K562 (cell line): Measurements from ENCODE around the gene PIK3R1. TPM values are rescaled to one million over a fixed set of nuclear protein-coding genes. Genes with fewer than 3 reads are reported as not detected.

Experiments used
- ATF7 ChIP-seq: fragments of 450-650 bp; IDR thresholded peaks from 2 replicates; pipeline ENCODE4 v1.7.1; 2014; ENCODE audit warnings: mild to moderate bottlenecking, moderate library complexity
- CBFA2T3 ChIP-seq: fragments of 450-650 bp; IDR thresholded peaks from 2 replicates; pipeline ENCODE4 v1.6.1; 2017
- EZH2 ChIP-seq: IDR thresholded peaks from 2 replicates; pipeline ENCODE4 v1.6.1; 2012; ENCODE audit warnings: low read depth, mild to moderate bottlenecking, inconsistent platforms, low read length, borderline replicate concordance
- KLF6 ChIP-seq: fragments of 250-450 bp; sonication (Bioruptor Pico); IDR thresholded peaks from 2 replicates; pipeline ENCODE4 v1.4.0; 2020; ENCODE audit warnings: mild to moderate bottlenecking, moderate library complexity, borderline replicate concordance
- MEF2A ChIP-seq: IDR thresholded peaks from 2 replicates; pipeline ENCODE4 v1.6.1; 2011; ENCODE audit warnings: low read depth, mild to moderate bottlenecking, low read length, moderate library complexity; ENCODE audit not compliant: control insufficient read depth
- MTA1 ChIP-seq: fragments of 450-650 bp; IDR thresholded peaks from 2 replicates; pipeline ENCODE4 v1.6.1; 2017; ENCODE audit warnings: borderline replicate concordance
- ZNF274 ChIP-seq: IDR thresholded peaks from 2 replicates; pipeline ENCODE4 v1.6.1; 2011; ENCODE audit warnings: low read depth, mild to moderate bottlenecking, low read length, moderate library complexity, borderline replicate concordance
- polyA plus RNA-seq, 8 experiments: library from polyadenylated mRNA; depleted of rRNA in 4 of 8; stranded (reverse) in 5 of 8; unstranded in 3 of 8; fragments of >200 nt; fragmentation: Nextera tagmentation in 2 of 8; fragmentation: Illumina TruSeq in 1 of 8; extraction: Ambion mirVana in 2 of 8; extraction: Trizol in 1 of 8; gene quantifications; 2 replicates each; pipeline versions ENCODE4 v1.2.1 to v1.2.3, GENCODE V29; 2011 to 2014; ENCODE audit warnings: inconsistent platforms in 1 of 8, missing spikeins in 1 of 8
- total RNA-seq, 7 experiments: library from RNA; depleted of rRNA in 6 of 7; stranded (reverse); fragments of >200 nt in 6 of 7; fragmentation: Illumina TruSeq in 2 of 7; extraction: Trizol in 2 of 7; gene quantifications; 2 replicates each; pipeline versions ENCODE4 v1.2.1 to v1.2.3, GENCODE V29; 2011 to 2021; ENCODE audit warnings: low replicate concordance in 1 of 7
- TF ChIP-seq, protein P1 (sequence below): fragments of 450-650 bp; IDR thresholded peaks from 2 replicates; pipeline ENCODE4 v1.6.1; 2016; ENCODE audit warnings: mild to moderate bottlenecking, moderate library complexity
- TF ChIP-seq, protein P2 (sequence below): fragments of 450-650 bp; formaldehyde crosslinking; conservative IDR thresholded peaks from 2 replicates; pipeline ENCODE4 v1.4.0; 2022; ENCODE audit warnings: mild to moderate bottlenecking, missing genetic modification characterization
- TF ChIP-seq, protein P3 (sequence below): fragments of 450-650 bp; IDR thresholded peaks from 2 replicates; pipeline ENCODE4 v1.6.1; 2016; ENCODE audit warnings: mild to moderate bottlenecking
- TF ChIP-seq, protein P4 (sequence below): fragments of 450-650 bp; formaldehyde crosslinking; IDR thresholded peaks from 2 replicates; pipeline ENCODE4 v1.4.0; 2022; ENCODE audit warnings: mild to moderate bottlenecking, moderate library complexity

PIK3R1 gene
- total and polyA plus RNA-seq, 9 of the 15 experiments (the other 6 are each of a cell fraction or from before 2014, with no cell fraction given): 1.1 to 9.7 (median 4.8) TPM

DNA sequence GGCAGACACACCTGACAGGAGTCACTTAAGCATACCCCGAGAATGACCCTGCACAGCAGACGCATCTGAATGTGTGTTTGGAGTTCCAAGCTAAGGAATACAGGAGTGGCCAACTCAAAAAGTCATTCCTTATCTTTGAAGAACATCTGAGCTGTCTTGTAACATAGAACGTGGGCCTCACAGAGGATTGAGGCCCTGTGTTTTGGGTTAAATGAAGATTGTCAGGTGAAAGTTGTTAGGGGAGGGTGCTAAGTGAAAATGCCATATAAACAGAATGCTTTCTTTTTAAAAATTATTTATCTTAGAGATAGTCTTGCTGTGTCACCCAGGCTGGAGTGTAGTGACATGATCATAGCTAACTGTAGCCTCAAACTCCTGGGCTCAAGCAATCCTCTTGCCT lies 100.9 kb downstream of the PIK3R1 start (continued):
- TF ChIP-seq, protein P1, sequence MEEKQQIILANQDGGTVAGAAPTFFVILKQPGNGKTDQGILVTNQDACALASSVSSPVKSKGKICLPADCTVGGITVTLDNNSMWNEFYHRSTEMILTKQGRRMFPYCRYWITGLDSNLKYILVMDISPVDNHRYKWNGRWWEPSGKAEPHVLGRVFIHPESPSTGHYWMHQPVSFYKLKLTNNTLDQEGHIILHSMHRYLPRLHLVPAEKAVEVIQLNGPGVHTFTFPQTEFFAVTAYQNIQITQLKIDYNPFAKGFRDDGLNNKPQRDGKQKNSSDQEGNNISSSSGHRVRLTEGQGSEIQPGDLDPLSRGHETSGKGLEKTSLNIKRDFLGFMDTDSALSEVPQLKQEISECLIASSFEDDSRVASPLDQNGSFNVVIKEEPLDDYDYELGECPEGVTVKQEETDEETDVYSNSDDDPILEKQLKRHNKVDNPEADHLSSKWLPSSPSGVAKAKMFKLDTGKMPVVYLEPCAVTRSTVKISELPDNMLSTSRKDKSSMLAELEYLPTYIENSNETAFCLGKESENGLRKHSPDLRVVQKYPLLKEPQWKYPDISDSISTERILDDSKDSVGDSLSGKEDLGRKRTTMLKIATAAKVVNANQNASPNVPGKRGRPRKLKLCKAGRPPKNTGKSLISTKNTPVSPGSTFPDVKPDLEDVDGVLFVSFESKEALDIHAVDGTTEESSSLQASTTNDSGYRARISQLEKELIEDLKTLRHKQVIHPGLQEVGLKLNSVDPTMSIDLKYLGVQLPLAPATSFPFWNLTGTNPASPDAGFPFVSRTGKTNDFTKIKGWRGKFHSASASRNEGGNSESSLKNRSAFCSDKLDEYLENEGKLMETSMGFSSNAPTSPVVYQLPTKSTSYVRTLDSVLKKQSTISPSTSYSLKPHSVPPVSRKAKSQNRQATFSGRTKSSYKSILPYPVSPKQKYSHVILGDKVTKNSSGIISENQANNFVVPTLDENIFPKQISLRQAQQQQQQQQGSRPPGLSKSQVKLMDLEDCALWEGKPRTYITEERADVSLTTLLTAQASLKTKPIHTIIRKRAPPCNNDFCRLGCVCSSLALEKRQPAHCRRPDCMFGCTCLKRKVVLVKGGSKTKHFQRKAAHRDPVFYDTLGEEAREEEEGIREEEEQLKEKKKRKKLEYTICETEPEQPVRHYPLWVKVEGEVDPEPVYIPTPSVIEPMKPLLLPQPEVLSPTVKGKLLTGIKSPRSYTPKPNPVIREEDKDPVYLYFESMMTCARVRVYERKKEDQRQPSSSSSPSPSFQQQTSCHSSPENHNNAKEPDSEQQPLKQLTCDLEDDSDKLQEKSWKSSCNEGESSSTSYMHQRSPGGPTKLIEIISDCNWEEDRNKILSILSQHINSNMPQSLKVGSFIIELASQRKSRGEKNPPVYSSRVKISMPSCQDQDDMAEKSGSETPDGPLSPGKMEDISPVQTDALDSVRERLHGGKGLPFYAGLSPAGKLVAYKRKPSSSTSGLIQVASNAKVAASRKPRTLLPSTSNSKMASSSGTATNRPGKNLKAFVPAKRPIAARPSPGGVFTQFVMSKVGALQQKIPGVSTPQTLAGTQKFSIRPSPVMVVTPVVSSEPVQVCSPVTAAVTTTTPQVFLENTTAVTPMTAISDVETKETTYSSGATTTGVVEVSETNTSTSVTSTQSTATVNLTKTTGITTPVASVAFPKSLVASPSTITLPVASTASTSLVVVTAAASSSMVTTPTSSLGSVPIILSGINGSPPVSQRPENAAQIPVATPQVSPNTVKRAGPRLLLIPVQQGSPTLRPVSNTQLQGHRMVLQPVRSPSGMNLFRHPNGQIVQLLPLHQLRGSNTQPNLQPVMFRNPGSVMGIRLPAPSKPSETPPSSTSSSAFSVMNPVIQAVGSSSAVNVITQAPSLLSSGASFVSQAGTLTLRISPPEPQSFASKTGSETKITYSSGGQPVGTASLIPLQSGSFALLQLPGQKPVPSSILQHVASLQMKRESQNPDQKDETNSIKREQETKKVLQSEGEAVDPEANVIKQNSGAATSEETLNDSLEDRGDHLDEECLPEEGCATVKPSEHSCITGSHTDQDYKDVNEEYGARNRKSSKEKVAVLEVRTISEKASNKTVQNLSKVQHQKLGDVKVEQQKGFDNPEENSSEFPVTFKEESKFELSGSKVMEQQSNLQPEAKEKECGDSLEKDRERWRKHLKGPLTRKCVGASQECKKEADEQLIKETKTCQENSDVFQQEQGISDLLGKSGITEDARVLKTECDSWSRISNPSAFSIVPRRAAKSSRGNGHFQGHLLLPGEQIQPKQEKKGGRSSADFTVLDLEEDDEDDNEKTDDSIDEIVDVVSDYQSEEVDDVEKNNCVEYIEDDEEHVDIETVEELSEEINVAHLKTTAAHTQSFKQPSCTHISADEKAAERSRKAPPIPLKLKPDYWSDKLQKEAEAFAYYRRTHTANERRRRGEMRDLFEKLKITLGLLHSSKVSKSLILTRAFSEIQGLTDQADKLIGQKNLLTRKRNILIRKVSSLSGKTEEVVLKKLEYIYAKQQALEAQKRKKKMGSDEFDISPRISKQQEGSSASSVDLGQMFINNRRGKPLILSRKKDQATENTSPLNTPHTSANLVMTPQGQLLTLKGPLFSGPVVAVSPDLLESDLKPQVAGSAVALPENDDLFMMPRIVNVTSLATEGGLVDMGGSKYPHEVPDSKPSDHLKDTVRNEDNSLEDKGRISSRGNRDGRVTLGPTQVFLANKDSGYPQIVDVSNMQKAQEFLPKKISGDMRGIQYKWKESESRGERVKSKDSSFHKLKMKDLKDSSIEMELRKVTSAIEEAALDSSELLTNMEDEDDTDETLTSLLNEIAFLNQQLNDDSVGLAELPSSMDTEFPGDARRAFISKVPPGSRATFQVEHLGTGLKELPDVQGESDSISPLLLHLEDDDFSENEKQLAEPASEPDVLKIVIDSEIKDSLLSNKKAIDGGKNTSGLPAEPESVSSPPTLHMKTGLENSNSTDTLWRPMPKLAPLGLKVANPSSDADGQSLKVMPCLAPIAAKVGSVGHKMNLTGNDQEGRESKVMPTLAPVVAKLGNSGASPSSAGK: peak; percentile 32; the same call in 1 of the 2 replicates
- TF ChIP-seq ATF7: 0 out of 2 replicates have a peak, but pooled peaks have one; percentile 14
- TF ChIP-seq MEF2A: no peak
- TF ChIP-seq KLF6: no peak
- TF ChIP-seq, protein P2, sequence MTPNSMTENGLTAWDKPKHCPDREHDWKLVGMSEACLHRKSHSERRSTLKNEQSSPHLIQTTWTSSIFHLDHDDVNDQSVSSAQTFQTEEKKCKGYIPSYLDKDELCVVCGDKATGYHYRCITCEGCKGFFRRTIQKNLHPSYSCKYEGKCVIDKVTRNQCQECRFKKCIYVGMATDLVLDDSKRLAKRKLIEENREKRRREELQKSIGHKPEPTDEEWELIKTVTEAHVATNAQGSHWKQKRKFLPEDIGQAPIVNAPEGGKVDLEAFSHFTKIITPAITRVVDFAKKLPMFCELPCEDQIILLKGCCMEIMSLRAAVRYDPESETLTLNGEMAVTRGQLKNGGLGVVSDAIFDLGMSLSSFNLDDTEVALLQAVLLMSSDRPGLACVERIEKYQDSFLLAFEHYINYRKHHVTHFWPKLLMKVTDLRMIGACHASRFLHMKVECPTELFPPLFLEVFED (CRISPR knock-in tag): no peak
- TF ChIP-seq, protein P3, sequence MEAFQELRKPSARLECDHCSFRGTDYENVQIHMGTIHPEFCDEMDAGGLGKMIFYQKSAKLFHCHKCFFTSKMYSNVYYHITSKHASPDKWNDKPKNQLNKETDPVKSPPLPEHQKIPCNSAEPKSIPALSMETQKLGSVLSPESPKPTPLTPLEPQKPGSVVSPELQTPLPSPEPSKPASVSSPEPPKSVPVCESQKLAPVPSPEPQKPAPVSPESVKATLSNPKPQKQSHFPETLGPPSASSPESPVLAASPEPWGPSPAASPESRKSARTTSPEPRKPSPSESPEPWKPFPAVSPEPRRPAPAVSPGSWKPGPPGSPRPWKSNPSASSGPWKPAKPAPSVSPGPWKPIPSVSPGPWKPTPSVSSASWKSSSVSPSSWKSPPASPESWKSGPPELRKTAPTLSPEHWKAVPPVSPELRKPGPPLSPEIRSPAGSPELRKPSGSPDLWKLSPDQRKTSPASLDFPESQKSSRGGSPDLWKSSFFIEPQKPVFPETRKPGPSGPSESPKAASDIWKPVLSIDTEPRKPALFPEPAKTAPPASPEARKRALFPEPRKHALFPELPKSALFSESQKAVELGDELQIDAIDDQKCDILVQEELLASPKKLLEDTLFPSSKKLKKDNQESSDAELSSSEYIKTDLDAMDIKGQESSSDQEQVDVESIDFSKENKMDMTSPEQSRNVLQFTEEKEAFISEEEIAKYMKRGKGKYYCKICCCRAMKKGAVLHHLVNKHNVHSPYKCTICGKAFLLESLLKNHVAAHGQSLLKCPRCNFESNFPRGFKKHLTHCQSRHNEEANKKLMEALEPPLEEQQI: no peak
- TF ChIP-seq ZNF274: no peak
- TF ChIP-seq, protein P4, sequence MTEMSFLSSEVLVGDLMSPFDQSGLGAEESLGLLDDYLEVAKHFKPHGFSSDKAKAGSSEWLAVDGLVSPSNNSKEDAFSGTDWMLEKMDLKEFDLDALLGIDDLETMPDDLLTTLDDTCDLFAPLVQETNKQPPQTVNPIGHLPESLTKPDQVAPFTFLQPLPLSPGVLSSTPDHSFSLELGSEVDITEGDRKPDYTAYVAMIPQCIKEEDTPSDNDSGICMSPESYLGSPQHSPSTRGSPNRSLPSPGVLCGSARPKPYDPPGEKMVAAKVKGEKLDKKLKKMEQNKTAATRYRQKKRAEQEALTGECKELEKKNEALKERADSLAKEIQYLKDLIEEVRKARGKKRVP (CRISPR knock-in tag): no peak
- TF ChIP-seq MTA1: no peak
- no peak for TF ChIP-seq EZH2
- peak; percentile 83 for TF ChIP-seq CBFA2T3
